Cardiac fibroblast (primary cell): ENCODE measurements around the gene NEB.

Source experiments
- DNase-seq, 2 donors: peaks; one replicate each; pipeline versions ENCODE4 v3.0.0 to v3.0.0-alpha.2; 2010; ENCODE audit warnings: low read depth in 2 of 2
- H3K4me3 ChIP-seq, 2 donors: replicated peaks in 1 of 2; 1 replicate in 1 of 2; 2 replicates in 1 of 2; pipeline ENCODE4 v1.5.1; 2011; ENCODE audit warnings: low read depth in 2 of 2, low read length in 2 of 2, mild to moderate bottlenecking in 2 of 2, moderate library complexity in 1 of 2
- TF ChIP-seq, protein P1 (sequence below): IDR thresholded peaks from one replicate; pipeline ENCODE4 v1.5.1; 2011; ENCODE audit warnings: low read depth, mild to moderate bottlenecking, low read length, inconsistent platforms

The NEB gene

DNA sequence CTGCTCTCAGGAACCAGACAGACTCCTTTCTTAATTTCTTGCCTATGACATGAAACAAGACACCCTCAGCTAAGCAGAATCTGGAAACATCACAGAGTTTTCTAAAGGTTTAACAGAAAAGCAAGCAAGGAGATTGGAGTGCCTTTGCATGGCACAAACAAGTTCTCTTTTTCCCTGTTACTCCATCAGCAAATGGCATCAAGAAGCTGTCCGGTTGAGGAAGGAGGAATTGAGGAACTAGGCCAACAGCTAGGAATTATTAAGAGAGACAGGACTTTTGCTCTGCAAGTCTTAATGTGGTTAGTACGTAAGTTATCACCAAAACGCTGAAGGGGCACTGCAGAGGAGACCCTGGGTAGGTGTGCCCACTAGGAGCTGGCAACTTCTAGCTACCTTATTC is 53.2 kb downstream of the NEB start:
- H3K4me3 ChIP-seq: no peak overlapping the region
- TF ChIP-seq, protein P1, sequence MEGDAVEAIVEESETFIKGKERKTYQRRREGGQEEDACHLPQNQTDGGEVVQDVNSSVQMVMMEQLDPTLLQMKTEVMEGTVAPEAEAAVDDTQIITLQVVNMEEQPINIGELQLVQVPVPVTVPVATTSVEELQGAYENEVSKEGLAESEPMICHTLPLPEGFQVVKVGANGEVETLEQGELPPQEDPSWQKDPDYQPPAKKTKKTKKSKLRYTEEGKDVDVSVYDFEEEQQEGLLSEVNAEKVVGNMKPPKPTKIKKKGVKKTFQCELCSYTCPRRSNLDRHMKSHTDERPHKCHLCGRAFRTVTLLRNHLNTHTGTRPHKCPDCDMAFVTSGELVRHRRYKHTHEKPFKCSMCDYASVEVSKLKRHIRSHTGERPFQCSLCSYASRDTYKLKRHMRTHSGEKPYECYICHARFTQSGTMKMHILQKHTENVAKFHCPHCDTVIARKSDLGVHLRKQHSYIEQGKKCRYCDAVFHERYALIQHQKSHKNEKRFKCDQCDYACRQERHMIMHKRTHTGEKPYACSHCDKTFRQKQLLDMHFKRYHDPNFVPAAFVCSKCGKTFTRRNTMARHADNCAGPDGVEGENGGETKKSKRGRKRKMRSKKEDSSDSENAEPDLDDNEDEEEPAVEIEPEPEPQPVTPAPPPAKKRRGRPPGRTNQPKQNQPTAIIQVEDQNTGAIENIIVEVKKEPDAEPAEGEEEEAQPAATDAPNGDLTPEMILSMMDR: no peak
- DNase-seq: no peak

DNA sequence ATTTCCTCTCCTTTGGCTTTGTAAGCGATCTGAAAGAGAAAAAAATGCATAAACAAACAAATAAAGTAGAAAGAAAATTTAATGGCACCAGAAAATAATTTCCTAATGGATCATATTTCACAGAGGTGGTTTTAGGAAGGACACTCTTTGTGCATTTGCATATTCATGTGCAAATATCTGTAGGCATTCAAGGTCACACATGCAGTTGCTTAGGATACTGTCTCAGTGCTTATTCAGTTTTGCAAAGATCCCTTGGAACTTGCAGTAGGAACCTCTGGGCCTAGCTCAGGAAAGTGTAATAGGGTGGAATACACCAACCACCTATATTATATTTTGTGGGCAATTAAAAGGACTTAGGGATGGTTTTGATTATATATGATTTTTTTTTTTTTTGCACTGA is 54.3 kb downstream of the NEB start:
- TF ChIP-seq, protein P1: no peak
- no peak for DNase-seq
- no peak overlapping the region for H3K4me3 ChIP-seq

DNA sequence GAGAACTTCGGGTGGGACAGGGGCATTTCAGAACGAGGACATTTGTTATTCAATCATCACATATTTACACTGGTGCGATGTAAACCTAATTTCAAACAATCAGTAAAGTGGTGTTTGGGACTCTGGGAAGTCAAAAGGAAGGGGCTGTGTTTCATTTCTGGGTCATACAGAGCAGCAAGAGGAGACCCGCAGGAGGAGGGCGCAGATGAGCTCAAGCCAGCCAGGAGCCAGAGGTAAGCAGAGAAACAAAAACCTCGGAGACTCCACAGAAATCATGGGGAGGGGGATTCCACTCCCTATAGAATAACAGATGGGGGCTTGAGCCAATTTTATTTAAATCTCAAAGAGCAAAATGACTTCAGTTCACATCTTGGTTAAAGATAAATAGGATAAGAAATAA is 55.4 kb downstream of the NEB start:
- no peak overlapping the region for H3K4me3 ChIP-seq
- DNase-seq: no peak
- TF ChIP-seq, protein P1: no peak

DNA sequence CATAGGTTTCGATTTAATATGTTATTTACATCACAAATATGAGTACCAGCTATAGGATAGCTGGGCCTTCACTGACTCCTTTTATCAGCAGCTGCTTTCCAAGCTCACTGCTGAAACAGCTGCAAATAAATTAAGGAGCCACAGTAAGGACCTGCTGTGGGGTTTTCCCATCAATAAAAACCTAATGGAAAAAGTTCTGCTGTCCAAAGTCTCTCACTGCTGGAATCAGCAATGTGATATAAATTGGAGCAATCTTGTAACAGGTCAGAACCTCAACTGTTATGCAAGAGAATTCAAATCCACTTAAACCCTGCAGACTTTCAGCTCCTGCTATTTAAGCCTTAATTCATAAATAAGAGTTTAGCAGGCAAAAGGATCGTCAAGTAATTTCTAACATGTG is 61.3 kb downstream of the NEB start:
- no peak overlapping the region for H3K4me3 ChIP-seq
- no peak for DNase-seq
- TF ChIP-seq, protein P1: no peak

DNA sequence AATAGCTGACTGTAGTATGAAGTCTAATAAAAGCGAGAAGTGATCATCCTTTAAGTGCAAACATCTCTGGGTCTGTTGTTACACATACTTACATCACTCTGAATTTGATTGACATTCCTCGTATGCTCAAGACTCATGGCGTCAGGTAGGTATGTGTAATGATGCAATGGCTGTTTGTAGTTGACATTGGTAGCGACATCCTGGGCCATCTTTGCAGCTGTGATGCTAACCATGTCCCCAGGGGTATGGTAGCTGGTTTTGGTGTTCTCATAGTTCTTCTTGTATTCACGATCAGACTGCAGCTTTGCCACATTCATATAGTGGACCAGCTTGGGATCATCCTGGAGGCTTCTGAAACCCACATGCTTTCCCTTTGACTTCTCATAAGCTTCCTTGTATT is 62.0 kb downstream of the NEB start:
- TF ChIP-seq, protein P1: no peak
- no peak for DNase-seq
- no peak overlapping the region for H3K4me3 ChIP-seq

DNA sequence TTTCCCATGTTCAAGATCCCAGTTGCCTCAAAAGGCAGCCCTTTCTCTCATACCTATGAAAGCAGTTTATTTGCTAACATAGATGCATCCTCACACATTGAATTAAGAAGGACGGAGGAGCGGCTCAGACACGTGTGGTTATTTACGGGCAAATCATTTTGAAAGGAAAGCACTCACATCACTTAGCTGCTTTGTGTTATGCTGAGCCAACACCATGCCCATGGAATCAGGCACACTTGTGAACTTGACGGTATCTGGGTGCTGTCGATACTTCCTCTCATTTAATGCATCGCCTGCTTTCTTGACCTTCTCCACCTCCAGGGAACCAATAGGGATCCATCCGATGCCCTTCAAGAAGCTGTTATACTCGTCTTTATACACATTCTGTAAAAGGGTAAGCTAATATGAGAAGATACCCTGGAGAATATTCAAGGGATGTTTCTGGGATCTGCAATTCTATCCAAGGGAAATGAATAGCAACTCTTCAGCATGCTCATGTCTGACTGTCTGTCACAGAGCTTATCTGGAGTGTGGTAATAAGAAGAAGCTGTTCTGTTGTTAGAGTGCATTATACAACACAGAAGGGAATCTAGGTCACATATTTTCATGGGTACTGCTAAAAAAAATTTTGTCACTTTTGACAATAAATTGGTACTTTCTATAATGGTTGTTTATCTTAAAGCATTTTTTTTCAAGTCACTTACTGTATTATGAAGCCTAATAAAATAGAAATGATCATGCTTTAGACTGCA is 63.3 kb downstream of the NEB start:
- TF ChIP-seq, protein P1: no peak
- H3K4me3 ChIP-seq: no peak overlapping the region
- DNase-seq: no peak

DNA sequence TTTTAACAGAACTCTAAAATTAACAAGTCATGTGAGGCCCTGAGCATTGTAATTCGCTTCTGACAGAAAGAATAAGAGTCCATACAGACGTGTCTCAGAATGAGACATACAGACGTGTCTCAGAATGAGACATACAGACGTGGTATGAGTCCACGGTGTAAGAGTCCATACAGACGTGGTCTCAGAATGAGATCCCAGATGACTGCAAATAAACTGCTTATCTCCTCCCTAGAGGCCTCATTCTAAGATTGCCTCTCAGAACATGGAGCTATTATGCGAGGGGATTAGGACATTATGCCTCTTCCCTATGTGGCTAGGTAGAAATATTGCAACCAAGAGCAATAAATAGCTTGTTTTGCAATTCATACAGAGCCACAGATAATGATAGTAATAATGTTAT is 63.9 kb downstream of the NEB start:
- TF ChIP-seq, protein P1: no peak
- no peak for DNase-seq
- no peak overlapping the region for H3K4me3 ChIP-seq
